MM.1S (cell line): ENCODE measurements around the gene AUTS2.

Source experiments
- EZH2phosphoT487 ChIP-seq: fragments of 300-600 bp; sonication (generic); IDR thresholded peaks from 2 replicates; pipeline ENCODE4 v1.6.1; 2018; ENCODE audit warnings: antibody characterized with exemption, low read length
- TF ChIP-seq, protein P1 (sequence below): fragments of 300-600 bp; sonication (generic); IDR thresholded peaks from 2 replicates; pipeline ENCODE4 v1.5.1; 2016; ENCODE audit warnings: antibody characterized with exemption, low read length, mixed read lengths

DNA sequence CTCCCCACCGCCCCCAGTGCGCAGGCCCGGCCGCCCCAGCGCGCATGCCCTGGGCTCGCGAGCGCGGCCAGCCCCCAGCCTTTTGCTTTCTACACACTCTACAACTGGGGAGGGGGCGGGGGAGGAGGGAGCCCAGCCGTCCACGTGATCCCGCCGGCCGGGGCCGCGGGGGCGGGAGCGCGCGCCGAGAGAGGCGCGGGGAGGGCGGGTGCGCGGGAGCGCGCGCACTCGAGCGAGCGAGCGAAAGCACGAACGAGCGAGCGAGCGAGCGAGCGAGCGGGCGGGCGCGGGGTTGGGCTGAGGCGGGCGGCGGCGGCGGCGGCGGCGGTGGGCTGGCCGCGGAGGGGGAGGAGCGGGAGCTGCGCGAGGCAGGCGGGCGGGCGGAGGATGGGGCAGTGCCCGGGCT lies at the start of gene AUTS2:
- TF ChIP-seq, protein P1, sequence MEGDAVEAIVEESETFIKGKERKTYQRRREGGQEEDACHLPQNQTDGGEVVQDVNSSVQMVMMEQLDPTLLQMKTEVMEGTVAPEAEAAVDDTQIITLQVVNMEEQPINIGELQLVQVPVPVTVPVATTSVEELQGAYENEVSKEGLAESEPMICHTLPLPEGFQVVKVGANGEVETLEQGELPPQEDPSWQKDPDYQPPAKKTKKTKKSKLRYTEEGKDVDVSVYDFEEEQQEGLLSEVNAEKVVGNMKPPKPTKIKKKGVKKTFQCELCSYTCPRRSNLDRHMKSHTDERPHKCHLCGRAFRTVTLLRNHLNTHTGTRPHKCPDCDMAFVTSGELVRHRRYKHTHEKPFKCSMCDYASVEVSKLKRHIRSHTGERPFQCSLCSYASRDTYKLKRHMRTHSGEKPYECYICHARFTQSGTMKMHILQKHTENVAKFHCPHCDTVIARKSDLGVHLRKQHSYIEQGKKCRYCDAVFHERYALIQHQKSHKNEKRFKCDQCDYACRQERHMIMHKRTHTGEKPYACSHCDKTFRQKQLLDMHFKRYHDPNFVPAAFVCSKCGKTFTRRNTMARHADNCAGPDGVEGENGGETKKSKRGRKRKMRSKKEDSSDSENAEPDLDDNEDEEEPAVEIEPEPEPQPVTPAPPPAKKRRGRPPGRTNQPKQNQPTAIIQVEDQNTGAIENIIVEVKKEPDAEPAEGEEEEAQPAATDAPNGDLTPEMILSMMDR = no peak
- no peak for TF ChIP-seq EZH2phosphoT487
